Stimulated activated CD8-positive, alpha-beta memory T cell treated with anti-CD3 and anti-CD28 coated beads, Interleukin-7, amount 100 ng/mL, for 24 hours (primary cell): ENCODE data around the gene CATSPER3.

Experiments used
- DNase-seq: peaks from one replicate; pipeline ENCODE4 v3.0.0-alpha.2; 2020; ENCODE audit warnings: low read depth

CATSPER3 gene

GRCh38 chr5:135011355-135012032 is 43.8 kb downstream of the CATSPER3 start:
- DNase-seq, result no peak

DNA sequence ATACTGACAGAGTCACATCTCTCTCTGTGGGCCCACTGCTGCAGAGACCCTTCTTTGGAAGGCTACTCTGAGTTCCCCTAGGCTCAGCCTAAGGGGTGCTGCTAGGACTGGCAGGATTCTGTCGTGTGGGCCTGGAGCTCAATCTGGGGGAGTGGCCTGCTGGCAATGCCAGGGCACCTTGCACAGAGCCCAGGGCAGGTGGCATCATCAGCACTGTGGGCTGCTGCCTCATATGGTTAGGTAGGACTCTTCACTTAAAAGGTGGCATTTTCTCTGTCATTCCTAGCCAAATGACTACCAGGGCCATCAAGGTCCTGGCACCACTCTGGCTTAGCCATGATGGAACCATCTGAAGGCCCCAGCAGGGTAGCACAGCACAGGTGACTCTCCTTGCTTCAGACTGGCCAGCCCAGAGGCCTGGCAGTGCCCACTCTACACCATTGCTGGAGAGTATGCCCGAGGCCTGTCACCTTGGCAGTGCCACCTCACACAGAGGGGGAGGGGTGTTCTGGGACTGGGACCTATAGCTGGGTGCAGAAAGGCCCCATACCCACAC is 44.4 kb downstream of the CATSPER3 start:
- no peak for DNase-seq

DNA sequence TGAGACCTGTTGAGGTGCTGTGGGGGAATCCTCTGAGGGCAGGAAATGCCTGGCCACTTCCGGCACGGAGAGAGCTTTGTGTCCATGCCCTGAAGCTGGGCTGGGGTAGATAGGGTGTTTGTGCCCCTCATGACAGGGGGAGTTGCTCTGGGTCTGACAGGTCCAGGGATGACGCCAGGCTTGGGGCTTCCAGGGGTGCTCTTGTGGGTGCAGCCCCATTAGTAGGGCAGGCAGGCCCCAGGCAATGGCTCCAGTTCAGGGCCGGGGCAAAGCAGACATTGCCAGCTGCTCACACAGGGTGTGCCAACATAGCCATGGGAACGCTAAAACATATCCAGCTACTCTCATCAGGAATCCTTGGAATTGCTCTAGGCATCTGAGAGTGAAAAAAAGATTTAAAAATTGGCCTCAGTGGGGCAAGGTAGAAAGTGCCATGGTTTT is 45.3 kb downstream of the CATSPER3 start:
- no peak for DNase-seq

DNA sequence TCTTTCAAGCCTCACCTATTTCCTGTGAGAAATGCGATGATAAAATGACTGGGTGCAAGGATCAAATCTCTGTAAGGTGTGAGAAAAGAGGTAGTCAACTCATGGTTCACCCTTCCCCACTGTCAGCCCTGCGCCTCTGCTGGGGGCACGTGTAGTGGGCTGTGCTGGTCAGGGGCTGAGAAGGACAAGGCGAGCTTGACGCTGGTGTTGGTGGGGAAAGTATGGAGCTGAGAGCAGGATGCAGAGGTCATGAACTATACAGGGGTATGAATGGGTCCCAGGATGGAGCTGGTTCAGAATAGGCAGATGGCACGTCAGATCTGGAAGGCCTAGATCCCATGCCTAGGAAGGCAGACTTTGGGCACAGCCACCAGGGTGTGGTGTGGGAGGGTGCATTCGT is 45.7 kb downstream of the CATSPER3 start:
- DNase-seq, result no peak

- no peak for DNase-seq
These were observed 46.4 kb downstream of the CATSPER3 start for GRCh38 chr5:135013947-135014570.

DNA sequence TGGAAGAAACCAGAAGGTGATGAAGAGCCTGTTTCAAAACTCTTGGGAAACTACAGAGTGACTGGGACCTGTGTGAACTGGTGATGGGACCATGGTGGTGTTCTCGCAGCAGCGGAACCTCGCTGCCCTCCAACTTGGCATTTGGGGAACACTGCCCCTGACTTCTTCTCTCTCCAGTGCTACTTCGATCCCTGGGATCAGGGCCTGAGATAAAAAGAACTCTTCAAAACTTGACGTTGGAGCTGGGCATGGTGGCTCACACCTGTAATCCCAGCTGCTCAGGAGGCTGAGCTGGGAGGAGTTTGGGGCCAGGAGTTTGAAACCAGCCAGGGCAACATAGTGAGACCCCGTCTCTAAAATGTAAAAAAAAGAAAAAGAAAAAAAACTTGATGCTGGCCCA is 48.2 kb downstream of the CATSPER3 start:
- DNase-seq, result no peak

- no peak for DNase-seq
These were observed 49.2 kb downstream of the CATSPER3 start for GRCh38 chr5:135016861-135017290.

DNA sequence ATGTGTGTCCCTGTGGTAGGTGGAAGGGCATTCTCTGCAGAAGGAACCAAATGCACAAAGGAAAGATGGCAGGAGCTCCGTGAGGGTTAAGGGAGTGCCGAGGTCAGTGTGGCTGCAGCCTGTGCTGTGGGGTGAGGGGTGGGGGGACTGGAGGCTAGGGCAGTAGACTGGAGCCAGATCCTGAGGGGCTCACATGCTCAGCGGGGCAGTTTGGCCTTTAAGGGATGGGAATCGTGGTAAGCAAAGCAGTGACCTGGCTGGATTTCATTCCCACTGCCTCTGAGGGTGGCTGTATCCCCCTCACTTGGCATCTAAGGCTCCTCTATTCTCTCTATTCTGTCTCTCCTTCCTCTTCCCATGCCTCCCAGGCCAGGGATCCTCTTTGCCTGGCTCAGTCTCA is 50.8 kb downstream of the CATSPER3 start:
- no peak for DNase-seq

DNA sequence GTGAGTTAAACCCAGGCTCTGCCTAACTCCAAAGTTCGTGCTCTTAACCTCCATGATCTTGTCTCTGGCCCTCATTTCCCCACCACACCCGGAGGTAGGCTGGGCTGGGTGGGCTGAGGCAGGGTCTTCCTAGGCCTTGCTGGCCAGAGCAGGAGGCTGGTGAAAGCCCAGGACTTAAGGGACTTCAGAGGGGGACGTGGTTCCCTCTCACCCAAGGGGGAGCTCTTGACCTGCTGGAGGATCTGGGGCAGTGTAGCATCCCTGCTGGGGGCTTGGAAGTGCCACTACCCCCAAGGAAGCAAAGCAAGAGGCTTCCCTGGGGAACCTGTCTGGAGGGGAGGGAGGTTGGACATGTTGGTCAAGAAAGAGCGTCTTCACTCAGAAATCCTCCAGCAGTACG is 51.6 kb downstream of the CATSPER3 start:
- no peak for DNase-seq

GRCh38 chr5:135020111-135020895 is 52.6 kb downstream of the CATSPER3 start:
- no peak for DNase-seq

DNA sequence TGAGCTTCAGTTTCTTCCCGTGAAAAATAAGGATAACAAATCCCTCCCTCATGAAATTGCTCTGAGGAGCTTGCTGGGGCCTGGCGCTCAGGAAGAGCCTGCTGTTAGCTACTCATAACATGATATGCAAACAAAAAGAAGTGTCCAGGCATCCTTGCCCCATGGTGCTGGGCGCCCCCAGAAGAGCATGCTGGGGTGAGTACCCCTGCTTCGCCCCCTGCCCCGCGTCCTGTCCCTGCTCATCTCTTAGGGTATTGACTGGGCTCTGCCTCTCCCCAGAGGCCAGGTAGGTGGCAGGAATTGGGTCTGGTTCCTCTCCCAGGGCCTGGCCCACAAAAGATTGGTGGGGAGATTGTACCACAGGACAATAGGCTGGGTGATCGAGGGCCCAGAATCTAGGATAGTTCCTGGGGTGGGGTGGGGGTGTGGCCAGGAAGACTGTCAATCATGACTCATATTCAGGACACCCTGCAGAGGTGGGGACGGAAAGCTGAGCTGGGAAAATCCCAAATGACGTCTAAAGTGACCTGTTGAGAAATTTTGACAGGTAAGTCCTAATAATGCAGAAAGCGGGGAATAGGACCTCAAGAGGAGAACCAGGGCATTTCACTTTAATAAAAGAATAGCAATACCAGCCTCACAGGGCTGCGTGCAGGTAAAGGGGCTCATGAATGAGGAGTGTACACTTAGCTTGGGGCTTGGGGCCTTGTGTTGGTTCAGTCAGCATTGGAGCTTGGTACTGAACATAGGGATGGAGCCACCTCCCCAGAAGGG is 57.4 kb downstream of the CATSPER3 start:
- DNase-seq, result no peak

GRCh38 chr5:135025730-135026644 is 58.3 kb downstream of the CATSPER3 start:
- DNase-seq, result no peak

DNA sequence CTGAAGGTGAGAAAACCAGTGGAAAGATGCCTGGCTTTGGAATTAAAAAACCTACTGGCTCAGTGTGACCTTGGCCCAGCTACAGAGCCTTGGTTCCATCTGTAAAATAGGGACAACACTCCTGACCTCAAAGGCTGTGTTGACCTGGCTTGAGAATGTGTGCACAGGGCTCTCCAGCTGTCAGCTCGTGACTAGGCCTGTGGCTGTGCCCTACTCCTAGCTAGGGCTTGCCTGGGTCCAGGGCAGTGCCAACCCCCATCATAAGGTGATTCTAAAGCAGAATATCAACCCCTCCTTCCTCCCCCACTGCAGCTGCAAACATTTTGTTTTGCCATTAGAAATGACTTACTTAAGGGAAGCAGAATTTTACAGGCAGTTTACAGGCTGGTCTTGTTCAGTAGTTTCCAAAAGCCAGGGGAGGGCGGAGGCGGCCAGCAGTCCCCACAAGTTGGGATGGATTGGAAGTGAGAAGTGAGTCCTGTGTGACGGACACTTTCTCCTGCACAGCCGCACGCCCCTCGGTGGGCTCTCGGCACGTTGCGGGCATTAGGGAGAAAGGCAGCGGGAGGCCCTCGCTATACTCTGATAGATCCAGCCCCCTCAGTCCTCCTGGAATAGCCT is 59.0 kb downstream of the CATSPER3 start:
- DNase-seq, result no peak

DNA sequence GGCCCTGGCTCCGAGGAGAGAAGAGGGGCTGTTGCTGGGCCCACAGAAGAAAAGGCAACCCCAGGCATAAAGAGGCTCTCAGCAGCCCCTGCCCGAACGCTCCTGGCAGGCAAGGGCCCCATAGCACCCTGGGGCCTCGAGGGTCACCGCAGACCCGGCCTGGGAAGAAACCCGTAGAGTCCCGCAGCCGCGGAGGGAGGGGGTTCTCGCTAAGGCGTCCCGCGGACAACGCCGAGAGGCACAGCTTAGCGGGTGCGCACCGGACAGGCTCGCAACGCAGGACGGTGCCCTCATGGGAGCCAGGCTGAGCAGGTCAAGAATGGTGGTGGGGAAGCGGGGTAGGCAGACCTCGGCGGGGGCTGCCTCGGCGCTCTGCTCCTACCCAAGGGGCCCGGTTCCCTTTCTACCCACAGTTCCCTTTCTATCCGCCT is 59.6 kb downstream of the CATSPER3 start:
- DNase-seq, result no peak

DNA sequence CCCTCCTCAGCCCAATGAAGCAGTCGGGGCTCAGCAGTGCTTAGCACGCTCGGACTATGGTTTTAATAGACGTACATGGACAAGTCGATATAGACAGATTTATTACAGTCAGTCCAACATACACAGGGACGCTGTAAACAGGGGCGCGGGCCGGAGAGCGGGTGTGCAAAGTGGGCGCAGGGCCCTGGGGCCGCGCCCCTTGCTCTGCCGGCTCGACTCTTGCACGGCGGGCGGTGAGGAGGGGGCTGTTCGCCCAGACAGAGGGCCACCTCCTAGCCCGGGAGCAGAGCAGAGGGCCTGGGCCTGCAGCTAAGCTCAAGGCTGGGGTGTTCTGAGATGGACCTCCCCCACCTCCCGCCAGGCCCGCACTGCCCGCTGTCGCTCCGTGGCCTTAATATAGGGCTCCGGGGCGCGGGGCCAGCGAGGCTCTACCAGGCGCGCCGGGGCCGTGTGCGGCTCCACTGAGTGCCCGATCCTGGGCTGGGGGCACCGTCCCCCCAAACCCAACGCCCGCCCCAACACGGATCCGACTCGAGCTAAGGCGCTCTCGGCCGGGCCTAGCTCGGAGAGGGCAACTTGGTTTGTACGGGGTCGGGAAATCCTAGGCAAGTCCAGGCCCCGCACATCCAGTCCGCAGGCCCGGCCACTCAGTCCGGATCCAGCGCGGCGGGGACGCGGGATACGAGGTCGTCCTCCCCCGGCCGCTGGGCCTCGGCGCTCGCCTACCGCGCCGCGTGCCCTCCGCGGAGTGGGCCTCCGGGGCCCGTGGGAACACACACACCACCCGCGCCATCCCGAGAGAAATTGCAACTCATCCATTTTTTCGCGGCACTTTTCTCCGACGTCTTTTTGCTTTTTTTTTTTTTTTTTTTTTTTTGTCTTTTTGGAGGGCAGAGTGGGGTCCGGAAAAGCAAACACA is 60.2 kb downstream of the CATSPER3 start:
- no peak for DNase-seq

DNA sequence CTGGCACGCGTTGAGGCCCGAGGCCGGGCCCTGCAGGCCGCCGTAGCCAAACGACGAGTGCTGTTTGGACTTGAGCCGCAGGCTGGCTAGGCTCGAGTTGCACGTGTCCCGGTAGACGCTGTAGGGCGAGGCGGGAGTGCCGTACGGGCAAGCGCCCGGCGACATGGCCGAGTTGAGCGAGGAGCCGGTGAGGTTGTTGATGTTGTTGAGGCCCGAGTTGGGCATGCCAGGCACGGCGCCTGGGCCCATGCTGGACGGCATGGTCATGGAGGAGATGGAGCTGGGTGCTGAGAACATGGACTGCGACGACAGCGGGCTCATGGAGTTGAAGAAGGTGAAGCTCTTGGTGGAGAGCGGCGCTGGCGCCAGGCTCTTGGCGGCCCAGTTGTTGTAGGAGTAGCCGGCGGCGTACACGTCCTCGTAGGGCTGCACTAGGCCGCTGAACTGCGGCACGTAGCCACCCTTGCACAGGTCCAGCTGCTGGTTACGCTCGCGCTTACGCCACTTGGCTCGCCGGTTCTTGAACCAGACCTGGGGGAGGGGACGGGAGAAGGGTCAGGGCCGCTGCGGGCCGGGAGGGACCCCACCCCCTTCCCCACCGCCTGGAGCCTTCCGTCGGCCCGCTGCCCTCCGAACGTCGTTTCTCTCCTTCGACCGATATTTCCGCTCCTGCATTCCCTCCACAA is 61.2 kb downstream of the CATSPER3 start:
- no peak for DNase-seq

DNA sequence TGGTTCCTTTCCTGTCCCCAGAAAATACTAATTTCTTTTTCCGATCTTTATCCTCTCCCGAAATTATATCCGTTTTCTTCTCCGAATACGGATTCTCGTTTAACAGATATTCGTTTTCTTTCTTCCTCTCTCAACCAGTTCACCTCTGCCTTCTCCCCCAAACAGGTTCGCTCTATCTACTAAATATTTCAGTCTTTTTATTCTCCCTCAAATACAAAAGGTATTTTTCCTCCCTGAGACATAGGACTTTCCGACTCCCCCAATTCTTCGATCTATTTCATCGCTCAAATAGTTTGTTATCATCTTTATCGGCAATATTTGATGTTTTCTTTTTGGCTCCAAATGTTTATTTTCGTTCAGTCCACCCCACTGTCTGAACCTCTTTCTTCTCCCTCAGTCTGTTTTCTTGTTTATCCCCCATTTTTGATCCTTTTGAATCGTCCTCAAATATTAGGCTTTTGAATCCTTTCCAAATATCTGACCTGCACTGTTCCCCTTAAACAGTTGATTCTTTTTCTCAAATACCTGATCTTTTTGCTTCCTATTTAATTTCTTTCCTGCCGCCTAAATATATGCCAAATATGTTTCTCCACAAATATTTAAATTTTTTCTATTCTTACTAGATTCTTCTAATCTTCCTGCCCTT is 61.9 kb downstream of the CATSPER3 start:
- DNase-seq, result no peak
